Stimulated activated CD4-positive, alpha-beta T cell treated with anti-CD3 and anti-CD28 coated beads, Interleukin-2, amount 100 ng/mL, for 48 hours (primary cell): Measurements from ENCODE around the gene SPEN.
"Not testable (repeated sequence)": the region's sequence is repeated elsewhere in the genome, so short reads cannot be mapped to it uniquely, and the experiment has no call there.

Experiments used
- DNase-seq, 2 donors: peaks; one replicate each; pipeline ENCODE4 v3.0.0-alpha.2; 2020

Gene SPEN

DNA sequence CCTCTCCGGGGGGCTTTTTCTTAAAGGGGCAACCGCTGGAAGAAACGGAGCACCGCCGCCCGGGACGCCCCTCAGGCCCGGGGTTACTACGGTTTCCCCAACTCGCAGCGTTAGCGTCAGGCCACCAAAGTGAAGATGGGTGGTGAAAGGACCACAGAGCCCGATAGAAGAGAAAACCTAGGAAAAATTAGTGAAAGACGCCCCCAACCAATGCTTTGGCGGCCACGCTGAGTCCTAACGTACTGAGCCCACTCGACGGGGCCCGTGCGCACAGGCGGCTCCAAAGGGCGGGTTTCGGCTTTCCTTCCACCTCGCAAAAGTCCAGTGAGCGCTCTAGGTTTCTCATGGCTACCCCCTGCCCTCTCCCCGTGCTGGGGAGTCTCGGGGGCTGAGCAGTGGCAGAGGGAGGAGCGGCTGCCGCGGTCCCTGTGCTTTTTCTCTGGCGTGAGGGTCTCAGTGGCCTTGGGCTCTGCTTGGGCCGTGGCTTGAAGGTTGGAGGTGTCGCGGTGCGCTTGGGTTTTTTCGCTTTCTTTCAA is 12.2 kb upstream of the SPEN start:
- DNase-seq: peak in 1 of 2 donors; percentile 40

DNA sequence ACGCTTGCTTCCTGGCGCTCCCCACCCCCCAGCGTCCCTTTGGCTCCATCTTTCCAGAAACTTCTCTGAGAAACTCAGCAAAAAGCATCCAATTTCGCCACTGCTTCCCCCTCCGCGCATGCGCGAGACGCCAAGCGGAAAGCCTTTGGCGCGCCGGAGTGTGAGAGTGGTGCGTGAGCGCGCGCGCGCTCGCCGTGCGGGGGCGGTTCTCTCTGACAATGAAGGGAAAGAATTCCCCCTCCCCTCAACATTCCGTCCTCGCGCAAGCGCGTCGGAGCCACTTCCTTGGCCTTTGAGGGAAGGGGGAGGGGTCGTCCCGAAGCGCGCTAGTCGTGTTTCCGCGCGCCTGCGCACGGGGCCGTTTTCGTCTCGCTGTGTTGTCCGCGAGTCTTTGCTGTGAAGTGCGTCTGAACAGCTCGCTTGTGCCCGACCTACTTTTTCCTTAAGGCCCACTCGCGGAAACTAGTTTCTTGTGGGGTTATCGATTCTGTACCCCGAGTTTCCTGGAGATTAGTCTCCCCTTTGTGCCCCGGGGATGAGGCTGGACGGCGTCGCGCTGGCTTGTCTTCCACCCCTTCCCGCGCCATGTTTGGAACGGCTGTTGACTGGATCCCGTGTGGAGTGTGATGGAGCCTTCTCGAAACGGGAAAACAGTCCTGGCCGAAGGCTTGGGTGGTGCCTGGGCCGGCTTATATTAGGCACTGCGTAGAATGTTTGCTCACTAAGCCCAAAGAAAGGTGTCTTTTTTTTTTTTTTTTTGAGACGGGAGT is 11.6 kb upstream of the SPEN start:
- DNase-seq: peak; percentile 98 to 99

DNA sequence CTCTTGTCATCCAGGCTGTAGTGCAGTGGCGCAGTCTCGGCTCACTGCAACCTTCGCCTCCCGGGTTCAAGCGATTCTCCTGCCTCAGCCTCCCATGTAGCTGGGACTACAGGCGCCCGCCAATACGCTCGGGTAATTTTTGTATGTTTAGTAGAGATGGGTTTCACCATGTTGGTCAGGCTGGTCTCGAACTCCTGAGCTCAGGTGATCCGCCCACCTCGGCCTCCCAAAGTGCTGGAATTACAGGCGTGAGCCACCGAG is 11.1 kb upstream of the SPEN start:
- DNase-seq: not testable (repeated sequence)

DNA sequence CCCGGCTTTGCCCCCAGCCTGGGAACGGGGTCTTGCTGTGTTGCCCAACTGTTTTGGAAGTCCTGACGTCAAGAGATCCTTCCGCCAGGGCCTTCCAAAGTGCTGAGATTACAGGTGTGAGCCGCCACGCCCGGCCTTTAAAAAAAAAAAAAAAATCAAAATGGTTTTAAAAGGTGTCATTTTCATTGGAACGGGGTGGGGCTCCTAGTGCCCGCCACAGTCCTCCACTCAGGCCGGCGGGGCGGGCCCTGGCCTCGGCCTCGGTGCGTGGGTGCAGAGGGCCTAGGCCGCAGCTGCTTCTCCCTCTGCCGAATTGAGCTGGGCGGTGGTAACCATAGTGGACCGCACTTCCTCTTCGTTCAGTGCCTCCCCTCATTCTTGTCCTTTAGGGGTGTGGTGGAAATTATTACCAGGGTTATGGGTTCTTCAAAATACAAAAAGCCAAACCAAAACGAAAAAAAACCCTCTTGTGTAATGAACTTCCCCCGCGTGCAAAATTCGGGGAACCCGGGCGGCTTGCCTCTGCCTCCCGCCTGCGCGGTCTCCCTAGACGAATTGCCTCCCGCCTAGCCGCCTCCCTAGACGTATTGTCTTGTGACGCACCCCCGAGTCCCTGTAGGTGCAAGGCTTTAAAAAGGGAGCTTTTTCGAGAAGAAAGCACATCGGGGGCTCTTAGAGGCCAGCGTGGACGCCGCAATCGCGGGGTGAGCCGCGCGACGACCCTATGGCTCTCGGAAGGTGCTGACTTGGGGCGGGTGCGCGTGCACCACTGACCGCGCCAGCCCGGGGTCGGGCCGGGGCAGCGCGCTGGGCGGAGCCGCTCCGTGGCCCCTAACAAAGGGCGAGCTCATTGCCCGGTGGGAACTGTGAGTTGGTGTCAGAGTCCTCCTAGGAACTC is 10.5 kb upstream of the SPEN start:
- peak; percentile 26 to 37 for DNase-seq

DNA sequence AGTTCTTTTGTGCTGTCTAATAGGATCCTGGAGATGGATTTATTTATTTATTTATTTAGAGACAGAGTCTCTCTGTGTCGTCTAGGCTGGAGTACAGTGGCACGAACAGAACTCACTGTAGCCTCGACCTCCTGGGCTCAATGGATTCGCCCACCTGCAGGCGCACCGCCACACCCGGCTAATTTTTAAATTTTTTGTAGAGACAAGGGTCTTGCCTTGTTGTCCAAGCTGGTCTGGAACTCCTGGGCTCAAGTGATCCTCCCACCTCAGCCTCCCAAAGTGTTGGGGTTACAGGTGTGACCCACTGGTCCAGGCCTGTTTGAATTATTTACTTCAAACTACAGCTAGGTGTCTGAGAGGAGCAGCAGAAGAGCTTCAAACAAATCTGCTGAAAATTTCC is 9.6 kb upstream of the SPEN start:
- DNase-seq: no peak

DNA sequence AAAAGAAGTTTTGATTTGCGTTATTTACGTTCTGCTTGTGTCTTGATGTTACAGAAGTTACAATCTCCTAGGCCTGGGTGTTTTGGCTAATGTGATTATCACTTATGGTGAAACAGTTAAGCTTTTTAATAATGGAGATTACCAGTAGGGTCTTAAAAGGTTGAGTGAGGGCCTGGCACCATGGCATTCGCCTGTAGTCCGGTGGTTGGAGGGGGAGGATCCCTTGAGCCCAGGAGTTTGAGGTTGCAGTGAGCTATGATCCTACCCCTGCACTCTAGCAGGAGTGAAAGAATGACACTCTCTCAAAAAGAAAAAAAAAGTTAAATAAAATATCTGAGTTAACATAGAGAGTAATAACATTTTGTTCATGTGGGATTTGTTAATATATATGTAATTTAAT is 8.8 kb upstream of the SPEN start:
- DNase-seq: no peak

DNA sequence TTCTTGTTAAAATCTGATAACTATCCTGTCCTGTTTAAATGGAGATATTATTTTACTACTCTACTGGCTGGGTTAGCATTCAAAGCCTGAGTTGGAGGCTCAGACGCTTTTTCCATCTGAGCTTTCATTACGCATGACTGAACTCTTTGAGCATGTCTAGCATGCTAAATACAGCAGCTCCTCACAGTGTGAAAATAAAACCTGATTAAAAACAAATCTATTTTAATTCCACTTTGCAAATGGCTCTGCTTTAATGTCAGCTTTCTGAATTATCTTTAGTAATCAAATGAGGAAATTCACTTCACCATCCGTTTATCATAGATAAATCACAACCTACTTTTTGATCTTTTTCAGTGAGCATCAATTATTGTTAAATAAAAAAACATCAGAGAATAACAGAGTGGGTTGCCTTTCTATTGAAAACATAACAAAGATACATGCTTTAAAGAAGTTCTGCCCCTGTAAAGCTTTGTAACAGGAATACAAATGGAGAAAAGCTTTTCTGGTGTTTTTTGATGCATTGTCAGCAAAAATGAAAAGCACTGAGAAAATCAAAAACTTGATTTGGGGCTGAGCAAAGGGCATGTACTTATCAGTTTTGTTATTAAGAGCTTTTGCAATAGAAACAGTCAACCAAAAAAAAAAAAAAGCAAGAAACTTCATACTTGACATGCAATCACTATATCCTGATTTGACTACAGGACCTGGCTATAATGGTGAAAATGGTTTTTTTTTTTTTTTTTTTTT is 3.5 kb upstream of the SPEN start:
- DNase-seq: no peak

DNA sequence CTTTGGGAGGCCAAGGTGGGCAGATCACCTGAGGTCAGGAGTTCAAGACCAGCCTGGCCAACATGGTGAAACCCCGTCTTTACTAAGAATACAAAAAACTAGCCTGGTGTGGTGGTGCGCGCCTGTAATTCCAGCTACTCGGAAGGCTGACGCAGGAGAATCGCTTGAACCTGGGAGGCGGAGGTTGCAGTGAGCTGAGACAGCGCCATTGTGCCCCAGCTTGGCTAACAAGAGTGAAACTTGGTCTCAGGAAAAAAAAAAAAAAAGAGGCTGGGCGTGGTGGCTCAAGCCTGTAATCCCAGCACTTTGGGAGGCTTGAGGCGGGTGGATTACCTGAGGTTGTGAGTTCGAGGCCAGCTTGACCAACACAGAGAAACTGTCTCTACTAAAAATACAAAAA is 1.5 kb upstream of the SPEN start:
- DNase-seq: not testable (repeated sequence)

DNA sequence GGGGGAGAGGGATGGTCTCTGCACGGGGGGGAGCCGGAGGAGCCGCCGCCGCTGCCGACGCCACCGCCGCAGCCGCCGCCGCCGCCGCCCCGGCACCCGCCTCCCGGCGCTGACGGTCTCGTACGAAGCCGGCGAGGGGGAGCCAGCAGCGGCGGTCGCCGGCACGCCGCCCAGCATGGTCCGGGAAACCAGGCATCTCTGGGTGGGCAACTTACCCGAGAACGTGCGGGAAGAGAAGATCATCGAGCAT is 311 bp downstream of the SPEN start:
- no peak for DNase-seq

DNA sequence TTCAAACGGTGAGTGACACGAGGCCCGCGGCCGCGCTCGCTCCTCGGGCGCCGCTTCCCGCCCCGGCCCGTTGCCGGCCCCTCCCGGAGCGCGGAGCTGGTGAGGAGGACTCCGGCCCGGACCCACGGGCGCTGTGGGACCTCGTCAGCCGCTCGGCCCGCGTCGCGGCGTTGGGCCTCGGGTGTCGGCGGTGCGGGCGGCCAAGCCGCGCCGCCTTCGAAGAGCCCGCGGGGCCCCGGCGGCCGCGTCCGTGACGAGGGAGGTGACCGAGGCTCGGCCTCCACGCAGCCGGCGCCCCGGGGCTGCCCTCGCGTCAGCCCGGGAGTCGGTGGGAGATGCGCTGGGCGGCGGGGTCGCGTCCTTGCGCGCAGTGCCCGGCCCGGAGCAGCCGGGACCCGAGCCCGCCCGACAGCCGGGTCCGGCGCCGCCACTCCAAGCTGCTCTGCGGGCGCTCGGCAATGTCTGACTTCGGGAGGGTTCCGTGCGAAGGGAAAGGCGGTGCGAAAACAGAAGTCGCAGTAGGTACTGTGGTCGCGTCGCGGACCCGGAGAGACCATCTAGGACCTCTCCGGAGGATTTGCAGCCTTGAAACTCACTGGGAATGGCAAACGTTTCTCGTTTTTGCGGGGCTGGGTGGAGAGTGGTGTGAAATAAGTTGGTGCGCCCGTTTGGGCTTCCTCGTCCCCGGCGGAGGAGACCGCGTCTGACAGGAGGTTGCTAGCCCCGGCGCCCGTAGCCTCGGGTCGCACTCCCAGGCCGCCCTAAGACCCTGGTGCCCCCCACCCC is 829 bp downstream of the SPEN start:
- peak; percentile 30 to 32 for DNase-seq

DNA sequence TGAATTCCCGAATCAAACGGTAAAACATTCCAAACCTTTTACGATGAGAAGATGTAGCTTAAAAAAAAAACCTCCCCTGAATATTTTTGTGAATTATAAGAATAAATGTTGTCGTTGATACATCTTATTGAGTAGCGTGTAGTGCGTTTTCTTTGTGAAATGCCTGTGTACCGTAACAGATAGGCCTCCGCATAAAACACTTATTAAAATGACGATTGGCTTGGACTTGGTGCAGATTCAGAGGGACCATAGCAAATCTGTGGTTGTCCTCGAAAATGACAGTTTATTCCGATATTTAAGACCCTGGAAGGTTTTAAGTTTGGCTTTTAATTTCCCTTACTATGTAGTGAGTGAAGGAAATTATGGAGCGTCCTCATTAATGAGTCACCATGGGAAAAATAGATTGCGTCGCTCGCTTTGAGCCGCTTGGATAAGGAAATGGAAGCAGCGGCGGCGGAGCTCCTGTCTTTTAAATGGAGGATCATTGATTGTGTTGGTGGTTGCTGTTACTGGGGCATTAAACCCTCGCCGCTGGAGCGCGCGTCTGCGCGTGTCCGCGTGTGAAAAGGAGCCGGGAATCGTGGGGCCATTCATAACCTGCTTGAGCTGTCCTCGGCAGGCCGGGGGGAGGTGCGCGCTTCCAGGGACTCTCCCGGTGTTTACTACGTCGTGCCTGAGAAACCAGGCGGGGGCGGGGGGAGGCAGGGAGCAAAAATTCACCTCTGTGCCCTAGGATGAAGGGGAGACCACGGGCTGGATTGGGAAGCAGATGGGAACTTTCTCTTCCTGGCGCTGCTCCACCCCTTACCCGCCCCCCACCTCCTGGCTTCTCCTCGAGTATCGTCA is 1.6 kb downstream of the SPEN start:
- peak; percentile 64 for DNase-seq

DNA sequence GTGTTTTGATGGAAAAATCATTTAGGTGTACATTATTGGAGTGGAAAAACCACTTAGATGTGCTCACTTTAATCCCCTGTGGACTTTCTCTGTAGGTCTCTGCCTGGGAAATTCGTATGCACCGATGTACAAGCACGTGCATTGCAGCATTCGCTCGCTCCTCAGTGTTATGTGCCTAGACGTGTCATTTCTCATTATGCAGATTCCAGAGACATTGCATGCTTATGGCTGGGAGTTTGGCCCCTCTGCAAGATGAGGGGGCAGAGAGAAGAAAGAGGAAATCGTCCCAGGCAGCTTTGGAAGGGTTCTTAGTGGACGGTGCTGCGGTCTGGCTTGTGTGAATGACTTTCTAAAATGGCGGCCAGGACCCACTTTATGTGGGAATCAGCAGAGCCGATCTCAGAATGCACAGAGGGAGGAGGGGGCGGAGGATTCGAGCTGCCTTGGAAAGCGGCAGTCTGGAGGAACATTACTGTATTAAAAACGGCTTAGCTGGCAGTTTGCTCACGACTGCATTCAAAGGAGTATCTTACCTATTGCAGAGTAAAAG is 2.3 kb downstream of the SPEN start:
- DNase-seq: peak in 1 of 2 donors; percentile 22

DNA sequence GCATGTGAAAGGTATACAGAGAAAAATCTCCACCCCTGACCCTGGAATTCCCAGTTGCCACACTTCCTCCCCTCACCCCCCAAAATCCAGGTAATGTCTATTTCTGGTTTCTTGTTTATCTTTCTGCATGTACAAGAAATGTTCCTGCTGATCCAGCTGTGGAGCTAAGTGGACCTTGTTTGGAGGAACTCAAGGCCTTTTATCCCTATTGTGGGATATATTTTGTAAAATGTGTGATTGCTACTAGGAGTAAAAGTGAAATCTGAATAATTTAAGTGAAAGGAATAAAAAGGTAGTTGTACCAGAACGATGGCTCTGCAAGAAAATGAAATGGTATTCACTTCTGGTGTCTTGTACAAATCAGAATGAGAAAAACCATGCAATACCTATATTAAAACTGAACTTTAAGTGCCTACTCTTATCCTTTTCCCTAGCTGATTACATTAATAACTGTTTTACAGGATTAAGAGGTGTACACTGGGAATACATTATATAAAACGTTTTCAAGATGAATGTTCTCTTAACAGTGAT is 3.0 kb downstream of the SPEN start:
- no peak for DNase-seq

DNA sequence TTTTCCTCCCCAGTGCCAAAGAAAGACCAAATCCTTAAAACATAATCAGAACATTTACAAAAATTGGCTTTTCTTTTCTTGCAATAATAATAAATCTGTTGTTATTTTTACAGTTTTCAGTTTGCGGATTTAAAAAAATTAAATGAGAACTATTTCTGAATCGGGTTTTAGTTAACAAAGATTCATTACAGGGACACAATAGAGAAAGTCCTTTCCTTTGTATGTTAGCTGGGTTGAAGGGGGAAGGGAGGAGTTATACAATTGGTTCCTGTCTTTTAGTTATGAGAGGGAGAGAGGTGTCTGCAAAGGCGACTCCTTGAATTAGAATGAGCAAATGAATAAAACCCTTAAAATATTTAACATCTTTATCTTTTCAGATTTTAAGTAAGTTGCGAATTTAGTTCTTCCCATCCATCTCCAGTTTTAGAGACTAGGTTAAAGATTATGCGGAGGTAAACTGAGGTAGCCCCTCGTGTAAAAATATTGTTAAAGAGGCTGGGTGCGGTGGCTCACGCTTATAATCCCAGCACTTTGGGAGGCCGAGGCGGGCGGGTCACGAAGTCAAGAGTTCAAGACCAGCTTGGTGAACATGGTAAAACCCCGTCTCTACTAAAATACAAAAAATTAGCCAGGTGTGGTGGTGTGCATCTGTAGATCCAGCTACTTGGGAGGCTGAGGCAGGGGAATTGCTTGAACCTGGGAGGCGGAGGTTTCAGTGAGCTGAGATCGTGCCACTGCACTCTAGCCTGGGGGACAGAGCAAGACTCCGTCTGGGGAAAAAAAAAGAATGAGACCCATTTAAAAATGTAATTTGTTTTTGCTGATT is 3.9 kb downstream of the SPEN start:
- DNase-seq: no peak

DNA sequence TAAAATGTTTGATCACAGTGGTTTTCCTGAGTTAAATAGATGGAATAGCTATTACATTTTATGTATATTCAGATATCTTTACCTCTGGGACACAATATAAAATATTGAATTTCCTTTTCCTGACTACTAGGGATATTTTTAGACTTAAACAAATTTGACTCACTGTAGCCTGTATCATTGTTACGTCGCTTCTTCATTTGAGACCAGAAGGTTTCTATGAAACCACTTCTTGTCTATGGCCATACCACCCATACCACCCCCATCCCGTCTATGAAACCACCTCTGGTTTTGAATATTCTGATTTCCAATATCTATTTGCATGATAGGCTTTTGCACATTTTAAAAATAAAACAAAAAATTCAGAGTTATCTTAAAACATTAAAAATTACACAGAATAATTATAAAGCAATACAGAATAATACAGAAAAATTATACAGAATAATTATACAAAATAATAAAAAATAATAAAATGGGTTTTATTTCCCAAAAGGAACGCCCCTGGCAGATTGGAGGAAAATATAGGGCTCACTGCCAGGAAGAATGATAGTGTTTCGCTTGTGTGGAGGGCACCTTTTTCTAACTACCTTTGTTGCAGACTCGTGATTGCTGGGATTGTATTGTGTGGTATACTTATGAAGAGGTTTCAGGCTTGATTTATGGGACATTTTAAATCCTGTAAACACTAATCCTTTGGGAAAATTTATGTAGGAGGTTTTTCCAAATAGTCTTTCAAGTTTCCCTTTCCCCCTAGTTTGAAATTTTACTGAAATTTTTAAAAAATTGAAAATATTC is 4.7 kb downstream of the SPEN start:
- DNase-seq: no peak

DNA sequence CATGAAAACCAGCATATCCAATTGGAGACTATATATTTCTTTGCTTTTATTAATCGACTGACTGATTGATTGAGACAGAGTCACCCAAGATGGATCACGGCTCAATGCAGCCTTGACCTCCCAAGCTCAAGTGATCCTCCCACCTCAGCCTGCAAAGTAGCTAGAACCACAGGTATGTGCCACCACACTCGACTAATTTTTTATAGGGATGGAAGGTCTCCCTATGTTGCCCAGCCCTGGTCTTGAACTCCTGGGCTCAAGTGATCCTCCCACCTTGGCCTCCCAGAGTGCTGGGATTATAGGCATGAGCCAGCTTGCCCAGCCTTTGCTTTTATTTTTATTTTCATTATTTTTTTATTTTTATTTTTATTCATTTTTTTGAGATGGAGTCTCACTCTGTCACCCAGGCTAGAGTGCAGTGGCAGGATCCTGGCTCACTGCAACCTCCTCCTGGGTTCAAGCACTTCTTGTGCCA is 5.4 kb downstream of the SPEN start:
- DNase-seq: no peak

DNA sequence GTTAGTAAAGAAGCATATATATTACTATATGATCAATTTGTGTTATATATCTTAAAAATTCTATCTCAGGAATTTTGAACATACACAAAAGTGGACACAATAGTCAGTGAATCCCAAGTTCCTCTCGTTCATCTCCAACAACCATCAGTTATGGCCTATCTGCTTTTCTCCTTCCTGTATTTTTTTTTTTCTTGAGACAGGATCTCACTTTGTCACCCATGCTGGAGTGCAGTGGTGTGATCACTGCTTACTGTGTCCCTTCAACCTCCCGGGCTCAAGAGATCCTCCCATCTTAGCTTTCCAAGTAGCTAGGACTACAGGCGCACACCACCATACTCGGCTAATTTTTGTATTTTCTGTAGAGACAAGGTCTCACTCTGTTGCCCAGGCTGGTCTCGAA is 9.4 kb downstream of the SPEN start:
- no peak for DNase-seq

DNA sequence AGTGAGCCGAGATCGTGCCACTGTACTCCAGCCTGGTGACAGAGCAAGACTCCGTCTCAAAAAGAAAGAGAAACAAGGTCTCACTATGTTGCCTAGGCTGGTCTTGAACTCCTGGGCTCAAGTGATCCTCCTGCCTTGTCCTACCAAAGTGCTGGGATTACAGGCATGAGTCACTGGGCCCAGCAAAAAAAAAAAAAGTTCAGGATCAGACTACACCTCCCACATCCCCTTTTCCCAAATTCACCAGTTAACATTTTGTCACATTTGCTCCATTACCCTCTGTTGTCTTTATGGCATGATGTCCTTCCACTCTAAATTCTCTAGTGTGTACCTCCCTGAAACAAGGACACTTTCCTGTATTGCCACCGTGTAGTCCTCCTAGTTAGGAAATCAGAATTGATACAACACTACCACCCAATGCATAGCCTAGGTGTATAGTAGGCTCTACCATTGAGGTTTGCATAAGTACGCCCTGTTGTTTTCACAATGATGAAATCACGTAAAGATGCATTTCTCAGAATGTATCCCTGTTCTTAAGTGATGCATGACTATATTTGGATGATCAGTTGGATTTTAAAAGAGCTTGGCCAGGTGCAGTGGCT is 10.7 kb downstream of the SPEN start:
- DNase-seq: no peak
